HG03064 (cell line): Measurements from ENCODE around the gene NPIPB4.
"Not testable (repeated sequence)": the region's sequence is repeated elsewhere in the genome, so short reads cannot be mapped to it uniquely, and the experiment has no call there.

Source experiments
- ATAC-seq: cut with Tn5 transposase; IDR thresholded peaks from one replicate; pipeline ENCODE4 v1.9.1; 2021; ENCODE audit warnings: low read depth; ENCODE audit not compliant: unreplicated experiment

NPIPB4 gene

DNA sequence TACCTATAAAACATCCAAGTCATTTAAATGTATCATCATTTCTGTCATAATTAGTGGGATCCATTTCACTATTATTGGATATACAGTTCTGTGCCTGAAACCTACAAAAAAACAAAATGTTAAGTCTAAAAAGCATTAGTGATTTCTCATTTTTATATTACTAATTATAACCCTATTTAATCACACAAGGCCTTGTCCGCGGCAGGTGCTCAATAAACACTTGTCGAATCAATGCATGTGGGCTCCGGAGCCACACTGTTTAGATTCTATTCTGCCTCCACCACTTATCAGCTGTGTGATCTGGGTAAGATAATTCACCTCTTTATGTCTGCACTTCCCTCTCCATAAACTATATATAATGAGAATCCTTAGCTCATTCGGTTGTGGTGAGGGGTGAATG is at the start of gene NPIPB4:
Gene NPIPB4 (minus strand): TSS at position 101 of the 400 bp plus-strand sequence. CDS start 378 bp downstream, outside the sequence.
- ATAC-seq, result not testable (repeated sequence)

DNA sequence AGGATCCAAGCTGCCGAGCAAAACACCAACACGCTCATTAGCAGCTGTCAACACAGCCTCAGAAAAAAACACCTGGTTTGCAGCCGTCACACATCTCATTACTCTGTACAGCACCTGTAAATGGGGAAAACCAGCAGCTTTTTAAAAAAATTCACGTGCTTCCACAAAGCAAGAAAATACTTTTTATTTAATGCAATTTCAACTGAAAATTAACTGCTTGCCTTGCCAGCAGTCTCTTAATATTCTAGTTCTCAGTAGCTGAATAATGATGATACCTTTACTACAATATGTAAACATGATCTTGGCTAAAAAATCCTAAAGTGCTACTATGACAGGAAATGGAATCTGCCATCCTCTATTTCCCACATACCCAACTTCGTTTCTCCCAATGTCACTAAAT is 41.4 kb upstream of the NPIPB4 start:
- ATAC-seq, result not testable (repeated sequence)

- ATAC-seq, result not testable (repeated sequence)
Measured at GRCh38 chr16:21881988-21882387, 24.4 kb upstream of the NPIPB4 start.

GRCh38 chr16:21837186-21837585 is 20.4 kb downstream of the NPIPB4 start:
- not testable (repeated sequence) for ATAC-seq

DNA sequence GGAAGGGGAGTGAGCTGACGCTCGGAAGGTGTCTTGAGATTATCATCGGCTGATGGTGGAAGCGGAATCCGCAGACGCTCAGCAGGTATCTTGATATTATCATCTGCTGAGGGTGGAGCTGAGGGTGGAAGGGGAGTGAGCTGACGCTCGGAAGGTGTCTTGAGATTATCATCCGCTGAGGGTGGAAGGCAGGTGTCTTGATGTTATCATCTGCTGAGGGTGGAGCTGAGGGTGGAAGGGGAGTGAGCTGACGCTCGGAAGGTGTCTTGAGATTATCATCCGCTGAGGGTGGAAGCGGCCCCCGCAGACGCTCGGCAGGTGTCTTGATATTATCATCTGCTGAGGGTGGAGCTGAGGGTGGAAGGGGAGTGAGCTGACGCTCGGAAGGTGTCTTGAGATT is 21.2 kb downstream of the NPIPB4 start:
- ATAC-seq, result not testable (repeated sequence)

DNA sequence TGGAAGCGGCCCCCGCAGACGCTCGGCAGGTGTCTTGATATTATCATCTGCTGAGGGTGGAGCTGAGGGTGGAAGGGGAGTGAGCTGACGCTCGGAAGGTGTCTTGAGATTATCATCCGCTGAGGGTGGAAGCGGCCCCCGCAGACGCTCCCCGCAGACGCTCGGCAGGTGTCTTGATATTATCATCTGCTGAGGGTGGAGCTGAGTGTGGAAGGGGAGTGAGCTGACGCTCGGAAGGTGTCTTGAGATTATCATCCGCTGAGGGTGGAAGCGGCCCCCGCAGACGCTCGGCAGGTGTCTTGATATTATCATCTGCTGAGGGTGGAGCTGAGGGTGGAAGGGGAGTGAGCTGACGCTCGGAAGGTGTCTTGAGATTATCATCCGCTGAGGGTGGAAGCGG is 21.8 kb downstream of the NPIPB4 start:
- not testable (repeated sequence) for ATAC-seq

- not testable (repeated sequence) for ATAC-seq
Measured at GRCh38 chr16:21834211-21834610, 23.3 kb downstream of the NPIPB4 start.

GRCh38 chr16:21829929-21830328 is 27.6 kb downstream of the NPIPB4 start:
- not testable (repeated sequence) for ATAC-seq

DNA sequence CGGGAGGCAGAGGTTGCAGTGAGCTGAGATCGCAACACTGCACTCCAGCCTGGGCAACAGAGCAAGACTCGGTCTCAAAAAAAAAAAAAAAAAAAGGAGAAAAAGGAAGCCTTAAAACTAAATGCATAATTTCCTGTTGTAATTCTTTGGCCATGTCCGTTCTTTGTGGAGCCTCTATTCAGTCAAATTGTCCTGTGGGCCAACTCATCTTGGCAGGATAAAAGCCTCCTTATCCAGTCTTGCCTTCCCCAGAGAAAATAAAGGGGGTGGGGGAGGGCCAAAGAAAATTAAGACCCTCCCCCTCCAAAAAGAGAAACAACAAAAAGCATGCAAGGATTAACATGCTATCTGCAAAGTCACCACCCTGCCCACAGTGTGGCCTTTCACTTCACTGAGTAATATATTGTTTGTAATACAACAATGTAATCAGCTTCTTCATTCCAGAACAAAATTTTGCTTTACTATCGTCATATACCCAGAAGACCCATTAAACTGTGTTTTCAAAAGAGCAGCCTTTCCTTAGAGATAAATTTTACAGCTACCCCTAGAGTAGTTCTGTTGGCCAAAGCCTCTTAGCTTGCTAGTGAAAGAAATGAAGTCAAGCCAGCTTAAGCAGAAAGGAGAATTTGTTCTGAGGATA is 31.4 kb downstream of the NPIPB4 start:
- ATAC-seq, result not testable (repeated sequence)

DNA sequence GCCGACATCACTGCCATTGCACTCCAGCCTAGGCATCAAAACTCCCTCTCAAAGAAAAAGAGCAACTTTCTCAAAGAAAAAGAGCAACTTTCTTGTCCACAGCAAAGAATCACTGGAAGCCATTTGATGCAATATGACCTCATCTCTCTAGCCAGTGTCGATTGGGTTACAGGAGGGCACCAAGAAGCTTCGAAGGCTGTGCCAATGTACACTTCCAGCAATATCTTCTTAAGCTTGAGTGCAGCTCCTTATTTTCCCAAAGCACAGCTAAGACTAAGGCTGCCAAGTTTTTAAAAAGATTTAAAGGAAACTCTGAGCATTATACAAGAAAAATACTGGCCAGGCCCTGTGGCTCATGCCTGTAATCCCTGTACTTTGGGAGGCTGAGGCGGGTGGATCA is 32.0 kb downstream of the NPIPB4 start:
- not testable (repeated sequence) for ATAC-seq

GRCh38 chr16:21823258-21823657 is 34.3 kb downstream of the NPIPB4 start:
- ATAC-seq, result not testable (repeated sequence)

GRCh38 chr16:21820908-21821465 is 36.6 kb downstream of the NPIPB4 start:
- not testable (repeated sequence) for ATAC-seq

- peak; percentile 86 for ATAC-seq
Measured at GRCh38 chr16:21820028-21820907, 37.3 kb downstream of the NPIPB4 start.

- not testable (repeated sequence) for ATAC-seq
Measured at GRCh38 chr16:21819617-21820016, 37.9 kb downstream of the NPIPB4 start.

DNA sequence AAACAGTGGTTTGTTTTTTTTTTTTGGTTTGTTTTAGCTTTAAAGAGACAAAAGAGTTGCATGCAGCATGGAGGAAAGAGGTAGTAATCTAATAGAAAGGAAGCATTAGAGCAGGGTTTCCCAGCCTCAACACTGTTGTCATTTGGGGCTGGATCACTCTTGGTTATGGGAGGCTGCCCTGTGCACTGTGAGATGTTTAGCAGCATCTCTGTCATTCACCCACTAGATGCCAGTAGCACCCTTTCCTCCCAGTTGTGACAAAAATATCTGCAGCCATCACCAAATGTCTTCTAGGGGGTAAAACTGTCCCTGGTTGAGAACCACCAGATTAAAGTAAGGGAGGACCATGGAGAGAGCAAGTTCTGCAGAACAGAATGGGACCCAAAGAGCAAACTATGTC is 40.5 kb downstream of the NPIPB4 start:
- not testable (repeated sequence) for ATAC-seq

- not testable (repeated sequence) for ATAC-seq
Measured at GRCh38 chr16:21815694-21816093, 41.9 kb downstream of the NPIPB4 start.

- ATAC-seq, result not testable (repeated sequence)
Measured at GRCh38 chr16:21802375-21802663, 55.2 kb downstream of the NPIPB4 start.

DNA sequence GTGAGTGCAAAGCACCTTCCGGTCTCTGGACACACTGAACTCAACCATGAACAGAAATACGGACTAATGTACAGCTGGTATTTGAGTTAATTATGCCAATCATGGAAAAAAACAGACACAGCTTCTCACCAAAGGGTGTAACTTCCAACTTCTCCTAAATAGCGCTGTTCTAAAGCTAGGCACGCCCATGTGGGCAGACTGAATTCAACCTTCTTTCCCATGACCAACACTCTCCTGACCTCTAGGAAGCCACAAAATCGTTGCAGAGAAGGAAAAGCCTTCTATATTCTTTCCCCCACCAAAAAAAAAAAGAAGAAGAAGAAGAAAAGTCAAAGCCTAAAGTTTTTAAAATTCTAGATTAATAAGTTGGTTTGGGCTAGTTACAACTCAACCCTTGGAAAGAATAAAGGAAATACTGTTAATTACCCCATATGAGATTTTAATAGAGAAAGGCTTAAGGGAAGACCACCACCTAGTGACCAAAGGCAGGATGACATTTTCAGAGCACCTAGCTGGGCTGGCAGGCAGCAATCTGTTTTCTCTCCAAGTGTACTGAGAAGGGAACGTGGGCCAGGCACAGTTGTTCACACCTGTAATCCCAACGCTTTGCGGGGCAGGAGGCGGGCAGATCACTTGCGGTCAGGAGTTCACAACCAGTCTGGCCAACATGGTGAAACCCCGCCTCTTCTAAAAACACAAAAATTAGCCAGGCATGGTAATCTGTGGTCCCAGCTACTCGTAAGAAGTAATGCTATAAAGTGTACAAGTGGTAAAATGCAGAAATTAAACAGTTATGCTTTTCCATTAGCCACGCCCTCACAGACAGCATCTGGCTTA is 55.8 kb downstream of the NPIPB4 start:
- ATAC-seq, result not testable (repeated sequence)

- not testable (repeated sequence) for ATAC-seq
Measured at GRCh38 chr16:21798601-21799000, 59.0 kb downstream of the NPIPB4 start.

- not testable (repeated sequence) for ATAC-seq
Measured at GRCh38 chr16:21793310-21793709, 64.2 kb downstream of the NPIPB4 start.
